GM19438 (cell line): ENCODE data around the gene CRYGN.

Source experiments
- ATAC-seq: cut with Tn5 transposase; IDR thresholded peaks from one replicate; pipeline ENCODE4 v1.9.1; 2021; ENCODE audit warnings: low read depth; ENCODE audit not compliant: unreplicated experiment

Gene CRYGN

DNA sequence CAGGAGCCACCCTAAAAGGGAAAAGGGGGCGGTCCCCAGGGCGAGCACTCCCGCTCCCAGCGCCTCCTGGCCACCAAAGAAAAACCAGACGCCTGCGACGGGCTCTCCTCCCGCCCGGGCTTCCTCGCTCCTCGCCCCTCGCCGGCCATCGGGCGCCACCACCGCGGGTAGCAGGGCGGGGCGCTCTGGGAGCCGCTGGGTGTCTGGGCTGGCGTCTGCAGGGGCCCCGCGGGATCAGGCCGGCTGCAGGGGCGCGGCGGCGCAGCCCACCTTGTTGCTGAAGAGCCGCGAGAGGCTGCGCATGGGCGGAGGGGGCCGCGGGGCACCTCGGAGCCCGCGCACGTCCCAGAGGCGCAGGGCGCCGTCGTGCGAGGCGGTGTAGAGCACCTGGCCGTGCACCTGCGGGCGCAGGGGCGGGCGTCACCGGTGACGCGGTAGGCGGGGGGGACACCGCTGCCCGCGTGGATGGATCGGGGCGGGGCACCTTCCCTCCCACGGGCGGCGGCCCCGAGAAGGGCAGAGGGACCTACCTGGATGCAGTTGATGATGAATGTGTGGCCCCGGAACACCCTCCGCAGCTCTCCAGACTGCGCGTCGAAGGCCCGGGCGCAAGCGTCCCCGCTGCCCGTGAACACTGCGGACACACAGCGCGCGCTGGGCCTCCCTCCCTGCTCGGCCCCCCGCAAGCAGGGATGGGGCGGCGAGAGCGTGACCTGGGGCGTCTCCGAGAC is 58.4 kb downstream of the CRYGN start:
- no peak for ATAC-seq

DNA sequence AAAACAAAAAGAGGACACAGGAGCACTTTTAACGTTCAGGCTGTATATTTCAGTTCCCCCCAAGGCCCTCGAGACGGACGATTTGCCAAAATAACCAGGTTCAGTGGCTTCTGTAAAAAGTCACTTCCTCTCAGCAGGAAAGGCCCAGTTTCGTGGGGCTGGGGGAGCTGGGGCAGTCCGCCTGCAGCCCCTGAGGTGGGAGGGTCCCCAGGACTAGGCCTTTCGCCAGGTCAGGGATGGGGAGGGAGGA is 58.9 kb downstream of the CRYGN start:
- no peak for ATAC-seq

DNA sequence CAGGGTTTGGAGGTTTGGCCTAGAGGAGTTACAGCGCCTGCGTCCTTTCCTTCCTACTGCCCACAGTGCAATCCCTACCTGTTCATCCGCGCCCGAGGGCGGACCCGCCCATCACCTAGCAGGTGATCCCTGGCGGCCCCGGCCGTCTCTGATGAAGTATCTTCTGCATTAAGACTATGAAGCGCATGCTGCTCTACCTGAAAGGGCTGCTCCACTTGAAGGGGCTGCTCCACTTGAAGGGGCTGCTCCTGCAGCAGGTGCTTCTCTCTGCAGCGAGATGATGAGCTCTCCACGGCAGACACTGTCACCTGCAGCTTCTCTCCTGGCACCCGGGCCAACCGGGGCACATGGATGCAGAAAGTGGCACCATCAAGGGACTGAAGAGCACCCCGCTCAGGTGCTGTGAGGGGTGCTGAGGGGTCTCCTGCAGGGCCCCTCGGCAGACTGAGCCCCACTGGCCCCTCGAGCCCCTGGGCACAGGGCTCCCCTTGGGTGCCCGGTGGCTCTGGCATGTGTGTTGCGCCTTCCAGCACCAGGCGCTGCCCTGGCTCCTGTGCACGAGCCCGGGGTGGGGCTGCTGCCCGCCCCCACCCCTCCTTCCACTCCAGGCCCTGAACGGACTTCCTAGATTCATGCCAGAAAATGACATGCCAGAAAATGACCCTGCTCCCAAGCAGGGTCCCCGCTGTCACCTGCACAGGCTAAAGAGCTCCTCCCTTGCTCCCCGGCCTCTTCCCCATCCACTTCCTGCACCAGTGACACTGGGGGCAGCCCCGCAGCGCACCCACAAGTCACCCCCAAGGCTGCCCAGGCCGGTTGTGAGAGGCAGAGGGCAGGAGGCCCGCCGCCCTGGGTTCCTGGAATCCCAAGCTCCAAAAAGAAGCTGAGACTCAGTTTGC is 59.5 kb downstream of the CRYGN start:
- no peak for ATAC-seq

DNA sequence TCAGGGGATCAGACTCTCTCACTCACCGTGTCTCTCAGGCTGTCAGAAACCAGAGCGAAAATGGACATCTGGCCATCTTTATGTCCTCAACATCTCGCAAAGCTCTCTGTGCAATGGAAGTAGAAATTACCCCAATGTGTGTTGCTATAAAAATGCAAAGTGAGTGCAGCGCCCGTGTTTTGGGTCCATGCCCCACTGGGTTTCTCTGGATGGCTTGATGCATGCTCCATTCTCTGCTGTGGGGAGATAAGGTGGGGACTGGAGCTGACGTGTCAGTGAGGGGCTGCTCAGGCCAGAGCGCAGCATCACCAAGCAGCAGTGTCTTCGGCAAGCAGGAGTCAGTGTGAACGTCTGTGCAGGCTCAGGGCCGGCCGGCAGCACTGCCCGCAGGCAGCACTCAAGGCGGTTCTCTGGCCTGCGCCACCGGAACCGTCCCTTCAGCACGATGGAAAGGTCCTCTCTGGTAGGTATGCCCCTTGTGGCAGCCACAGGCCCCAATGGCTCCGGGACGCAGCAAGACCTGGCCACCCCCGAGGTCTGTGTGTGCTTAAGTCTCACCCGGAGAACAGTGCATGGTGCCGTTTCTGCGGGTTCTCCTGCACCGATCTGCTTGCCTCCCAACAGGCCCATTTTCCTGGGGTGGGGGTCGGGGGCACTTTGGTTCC is 60.3 kb downstream of the CRYGN start:
- ATAC-seq: no peak

DNA sequence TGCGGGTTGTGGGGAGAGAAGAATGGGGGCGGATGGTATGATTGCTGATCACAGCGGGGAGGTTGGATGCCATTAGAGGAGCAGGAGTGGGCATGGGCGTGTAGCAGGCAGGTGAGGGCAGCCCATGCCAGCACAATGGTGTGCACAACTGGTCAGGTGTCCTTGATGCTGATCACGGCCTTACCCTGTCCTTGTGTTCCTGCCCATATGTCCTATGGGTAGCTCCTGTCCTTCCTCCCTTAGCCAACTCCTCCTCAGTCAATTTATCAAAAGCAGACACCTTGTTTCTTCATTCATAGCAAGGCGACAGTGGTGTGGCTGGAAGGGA is 60.8 kb downstream of the CRYGN start:
- ATAC-seq: no peak
